Right renal pelvis (tissue), 4 donors: Measurements from ENCODE around the gene FBXW10. TPM values are rescaled to one million over a fixed set of nuclear protein-coding genes. Genes with fewer than 3 reads are reported as not detected.
"Not testable (repeated sequence)": the region's sequence is repeated elsewhere in the genome, so short reads cannot be mapped to it uniquely, and the experiment has no call there.

ENCODE experiments used
- DNase-seq, 4 donors: peaks; one replicate each; pipeline ENCODE4 v3.0.0-alpha.2; 2013; ENCODE audit warnings: low read depth in 4 of 4, low spot score in 3 of 4, missing footprints in 1 of 4
- polyA plus RNA-seq, 4 donors: library from polyadenylated mRNA; unstranded; fragments of 120-200 nt; gene quantifications; one replicate each; pipeline ENCODE4 v1.2.1, GENCODE V29; 2013; ENCODE audit not compliant: insufficient read length in 4 of 4

FBXW10 gene
- polyA plus RNA-seq, 4 donors: 0.32 to 0.73 (median 0.56) TPM

DNA sequence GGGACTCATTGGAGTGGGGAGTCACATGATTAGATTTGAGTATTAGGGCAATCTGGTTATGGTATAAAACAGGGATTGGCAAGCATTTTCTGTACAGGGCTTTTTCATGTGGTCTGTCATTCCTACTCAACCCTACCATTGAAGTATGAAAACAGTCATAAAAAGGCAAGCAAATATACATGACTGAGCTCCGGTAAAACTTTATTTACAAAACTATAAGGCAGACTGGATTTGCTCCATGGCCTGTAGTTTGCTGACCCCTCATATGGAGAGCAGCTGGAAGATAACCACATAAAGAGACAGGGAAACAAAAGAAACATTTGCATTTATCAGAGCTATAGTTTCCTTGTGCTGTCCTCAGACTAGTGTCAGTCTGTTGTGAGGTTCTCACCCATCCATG is 83.8 kb downstream of the FBXW10 start:
- DNase-seq: not testable (repeated sequence)

Other genes with a start within 250 kb of the FBXW10 start
- gene TBC1D28, start 99.7 kb upstream of the FBXW10 start, polyA plus RNA-seq: under 1 TPM in 1 of 4 donors, not detected in 3; 0.03 TPM
- 1 to 10 TPM; 4.4 to 6.6 (median 4.7) TPM for gene FOXO3B, start 61.7 kb upstream of the FBXW10 start, polyA plus RNA-seq
- gene TVP23B, start 37.1 kb downstream of the FBXW10 start, polyA plus RNA-seq: 10 to 100 TPM; 38.2 to 54.5 (median 50.6) TPM
- gene PRPSAP2, start 114.1 kb downstream of the FBXW10 start, polyA plus RNA-seq: 10 to 100 TPM; 56.0 to 68.6 (median 62.8) TPM
- under 1 TPM; 0.28 to 0.59 (median 0.56) TPM for gene SLC5A10, start 208.1 kb downstream of the FBXW10 start, polyA plus RNA-seq